HG03135 (cell line): ENCODE data around the gene ZRANB2.

Source experiments
- ATAC-seq: cut with Tn5 transposase; IDR thresholded peaks from one replicate; pipeline ENCODE4 v1.9.1; 2021; ENCODE audit warnings: mild to moderate bottlenecking, moderate library complexity; ENCODE audit not compliant: unreplicated experiment

ZRANB2 gene, protein sequence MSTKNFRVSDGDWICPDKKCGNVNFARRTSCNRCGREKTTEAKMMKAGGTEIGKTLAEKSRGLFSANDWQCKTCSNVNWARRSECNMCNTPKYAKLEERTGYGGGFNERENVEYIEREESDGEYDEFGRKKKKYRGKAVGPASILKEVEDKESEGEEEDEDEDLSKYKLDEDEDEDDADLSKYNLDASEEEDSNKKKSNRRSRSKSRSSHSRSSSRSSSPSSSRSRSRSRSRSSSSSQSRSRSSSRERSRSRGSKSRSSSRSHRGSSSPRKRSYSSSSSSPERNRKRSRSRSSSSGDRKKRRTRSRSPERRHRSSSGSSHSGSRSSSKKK

GRCh38 chr1:71080739-71081696, at the start of gene ZRANB2:
Gene ZRANB2 (minus strand): TSS chr1:71081035. CDS start chr1:71080995, 40 bp downstream.
- ATAC-seq, result peak; percentile 99

DNA sequence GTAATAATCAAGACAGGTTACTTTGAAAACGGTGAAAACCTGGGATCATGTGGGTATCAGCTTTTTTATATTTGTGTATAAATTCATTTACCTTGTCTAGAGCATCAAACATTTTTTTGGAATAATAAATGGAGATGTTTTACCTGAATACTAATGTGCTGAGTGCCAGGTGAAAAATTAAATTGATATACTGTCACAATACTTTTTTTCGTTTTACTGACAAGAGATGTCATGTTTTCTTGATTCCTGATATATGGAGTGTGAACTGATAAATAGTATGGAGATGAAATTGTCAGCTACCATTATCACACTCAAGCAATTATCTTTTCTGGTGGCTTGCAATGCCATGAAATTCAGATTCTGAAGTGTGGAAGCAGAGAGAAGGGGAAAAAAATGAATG, 47.2 kb upstream of the ZRANB2 start:
- ATAC-seq, result no peak

GRCh38 chr1:71118086-71118485, 37.3 kb upstream of the ZRANB2 start:
- no peak for ATAC-seq

DNA sequence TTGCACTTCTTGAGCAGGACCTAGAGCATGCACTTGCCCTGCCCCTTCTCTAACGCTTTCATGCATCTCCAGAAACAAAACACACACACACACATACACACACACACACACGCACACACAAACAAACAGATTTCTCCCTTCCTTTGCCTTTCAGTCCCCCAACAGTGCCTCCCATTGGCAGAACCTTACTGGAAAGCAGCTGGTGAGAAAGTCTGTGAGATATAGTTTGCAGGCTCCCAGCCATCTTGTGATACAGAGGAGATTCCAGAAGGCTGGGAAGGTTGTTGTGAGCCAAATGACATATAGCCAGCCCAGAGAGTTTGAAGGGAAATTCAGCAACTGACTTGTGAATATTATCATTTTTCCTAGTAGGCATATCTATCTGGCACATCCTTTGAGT, 35.9 kb upstream of the ZRANB2 start:
- no peak for ATAC-seq

GRCh38 chr1:71106658-71107322, 26.0 kb upstream of the ZRANB2 start:
- no peak for ATAC-seq

DNA sequence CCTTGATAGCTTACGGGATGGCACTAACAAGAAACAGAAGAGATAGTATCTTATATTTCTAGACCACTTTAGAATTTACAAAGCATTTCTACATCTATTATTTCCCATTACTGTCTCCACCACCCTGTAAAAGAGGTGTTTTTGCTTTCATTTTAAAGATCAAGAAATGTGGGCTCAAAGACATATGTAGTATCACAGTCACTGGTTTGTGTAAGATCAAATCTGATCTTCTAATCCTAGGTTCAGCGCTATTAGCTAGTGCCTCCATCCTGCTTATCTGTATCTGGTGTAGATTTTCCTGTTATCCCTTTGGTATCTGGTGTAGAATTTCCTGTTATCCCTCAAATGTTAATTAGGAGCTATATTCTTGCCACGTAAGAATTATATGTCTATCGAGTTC, 23.6 kb upstream of the ZRANB2 start:
- no peak for ATAC-seq

DNA sequence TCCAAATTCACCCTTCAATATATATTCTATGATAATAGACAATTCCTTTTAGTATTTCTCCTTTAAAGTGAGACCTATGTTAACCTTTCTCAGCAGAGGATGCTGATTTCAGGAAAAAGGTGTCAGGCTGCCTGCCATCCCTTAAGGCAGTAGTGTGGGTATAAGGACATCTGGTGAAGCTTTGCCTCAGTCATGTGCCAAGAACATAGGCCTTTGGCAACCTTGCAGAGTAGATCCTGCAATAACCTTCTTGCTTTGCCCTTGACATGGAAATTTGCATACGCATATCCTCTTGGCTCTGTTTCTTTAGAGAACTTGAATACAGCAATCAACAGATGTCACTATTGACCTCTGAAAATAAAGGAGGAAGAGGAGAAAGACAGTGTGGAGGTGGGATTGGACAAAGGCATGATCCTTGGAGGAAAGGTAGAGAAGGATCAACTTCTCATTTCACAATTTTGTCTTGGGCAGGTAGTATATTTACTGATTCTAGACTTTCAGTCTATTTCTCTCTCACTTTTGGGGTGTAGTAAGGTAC, 21.1 kb upstream of the ZRANB2 start:
- no peak for ATAC-seq

GRCh38 chr1:71097428-71097827, 16.6 kb upstream of the ZRANB2 start:
- ATAC-seq, result no peak

DNA sequence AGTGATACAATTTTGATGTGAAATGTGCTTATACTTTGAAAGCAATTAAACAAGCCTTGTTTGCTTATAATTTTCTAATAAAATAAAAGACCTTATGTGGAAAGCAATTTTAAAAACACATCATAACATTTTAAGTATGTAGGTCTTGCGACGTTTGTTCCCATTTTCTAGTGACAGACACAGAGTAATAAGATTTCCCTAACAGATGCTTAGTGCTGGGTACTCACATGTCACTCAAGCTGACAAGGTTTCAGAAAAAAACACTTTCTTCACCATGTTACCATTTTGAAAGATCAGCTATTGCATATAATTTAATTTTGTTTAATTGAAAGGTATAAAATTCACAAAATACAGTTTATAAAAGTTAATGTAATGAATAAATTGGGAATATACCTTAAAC, 14.1 kb upstream of the ZRANB2 start:
- ATAC-seq, result no peak

- no peak for ATAC-seq
These were observed 13.1 kb upstream of the ZRANB2 start for GRCh38 chr1:71093938-71094337.

DNA sequence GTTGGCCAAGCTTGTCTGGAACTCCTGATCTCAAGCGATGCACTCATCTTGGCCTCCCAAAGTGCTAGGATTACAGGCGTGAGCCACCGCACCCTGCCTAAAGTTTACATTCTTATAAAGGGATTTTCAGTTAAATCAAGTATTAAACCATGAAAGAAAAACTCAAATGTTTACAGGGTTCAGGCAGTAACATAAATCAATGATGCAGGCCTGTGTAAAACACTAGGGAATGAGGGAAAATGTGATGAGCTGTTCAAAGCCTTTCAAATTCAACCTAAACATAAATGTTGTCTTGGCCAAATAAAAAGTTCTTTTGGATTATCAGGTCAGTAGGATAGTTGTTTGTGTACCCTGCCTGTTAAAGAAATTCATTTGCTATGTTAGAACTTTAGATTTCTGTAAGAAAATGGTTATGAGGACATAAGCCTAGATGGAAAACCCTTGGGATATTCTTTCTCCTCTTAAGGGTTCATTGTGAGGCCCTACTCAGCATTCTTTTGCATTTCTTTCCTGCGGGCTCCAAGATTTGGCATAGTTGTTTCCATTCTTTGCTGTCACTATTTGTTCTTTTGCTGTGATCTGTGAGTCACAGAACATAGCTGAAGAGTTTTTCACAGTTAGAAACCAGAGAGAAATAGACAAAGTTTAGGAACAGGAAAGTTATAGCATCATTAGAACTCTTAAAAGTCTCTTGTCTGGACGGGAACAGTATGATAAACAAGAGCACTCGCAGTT, 8.9 kb upstream of the ZRANB2 start:
- no peak for ATAC-seq

GRCh38 chr1:71088645-71089287, 7.9 kb upstream of the ZRANB2 start:
- ATAC-seq, result no peak

DNA sequence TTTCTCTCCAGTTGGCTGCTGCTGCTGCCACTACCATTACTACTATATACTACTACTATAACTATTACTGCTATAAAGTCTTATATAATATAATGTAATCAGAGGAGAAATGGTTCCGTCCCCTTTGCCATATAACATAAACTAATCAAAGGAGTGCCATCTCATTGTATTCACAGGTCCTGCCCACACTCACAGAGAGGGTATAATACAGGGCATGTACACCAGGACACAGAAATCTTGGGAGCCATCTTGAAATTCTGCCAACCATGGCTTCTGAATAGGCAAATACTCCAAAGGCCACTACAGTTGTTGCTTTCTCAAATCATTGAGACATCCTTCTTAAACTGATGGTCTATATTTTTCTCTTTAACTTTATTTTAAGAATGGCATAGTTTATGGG, 6.9 kb upstream of the ZRANB2 start:
- ATAC-seq, result no peak

GRCh38 chr1:71087060-71087459, 6.2 kb upstream of the ZRANB2 start:
- ATAC-seq, result no peak

GRCh38 chr1:71086331-71086730, 5.5 kb upstream of the ZRANB2 start:
- no peak for ATAC-seq

DNA sequence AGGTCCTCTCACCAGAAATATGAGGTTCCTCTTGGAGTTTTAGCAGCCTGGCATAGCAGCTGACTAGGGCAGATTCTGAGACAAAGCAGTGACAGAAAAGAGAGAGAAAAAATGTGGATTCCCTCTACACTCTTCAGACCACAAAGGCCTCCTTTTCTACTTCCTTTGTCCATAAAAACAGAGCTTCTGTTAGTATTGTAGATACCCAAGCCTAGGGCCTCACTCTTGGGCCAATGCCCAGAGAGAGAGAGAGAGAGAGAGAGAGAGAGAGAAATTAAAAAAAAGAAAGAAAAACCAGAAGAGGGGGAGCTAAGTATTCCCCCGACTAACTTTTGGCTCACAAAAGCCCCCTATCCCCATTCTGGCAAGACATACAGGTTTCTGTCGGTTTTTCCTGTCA, 2.4 kb upstream of the ZRANB2 start:
- ATAC-seq, result no peak

DNA sequence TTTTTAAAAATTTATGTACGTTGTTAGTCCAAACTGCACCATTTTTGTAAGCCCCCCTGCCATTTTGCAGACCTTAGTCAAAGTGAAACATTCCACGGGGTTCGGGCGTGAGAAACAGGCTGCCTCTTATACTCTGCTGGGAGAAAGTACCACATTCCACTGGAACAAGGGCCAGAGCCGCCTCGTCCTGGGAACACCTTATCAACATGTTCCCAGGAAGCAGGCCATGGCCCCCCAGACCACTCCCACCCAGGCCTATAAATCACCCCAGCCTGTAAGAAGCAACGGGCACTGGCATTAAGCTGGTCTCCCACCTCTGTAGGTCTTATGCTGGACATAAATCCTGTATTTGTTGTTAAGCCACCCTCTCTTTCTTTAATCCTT, 854 bp upstream of the ZRANB2 start:
- ATAC-seq, result no peak

DNA sequence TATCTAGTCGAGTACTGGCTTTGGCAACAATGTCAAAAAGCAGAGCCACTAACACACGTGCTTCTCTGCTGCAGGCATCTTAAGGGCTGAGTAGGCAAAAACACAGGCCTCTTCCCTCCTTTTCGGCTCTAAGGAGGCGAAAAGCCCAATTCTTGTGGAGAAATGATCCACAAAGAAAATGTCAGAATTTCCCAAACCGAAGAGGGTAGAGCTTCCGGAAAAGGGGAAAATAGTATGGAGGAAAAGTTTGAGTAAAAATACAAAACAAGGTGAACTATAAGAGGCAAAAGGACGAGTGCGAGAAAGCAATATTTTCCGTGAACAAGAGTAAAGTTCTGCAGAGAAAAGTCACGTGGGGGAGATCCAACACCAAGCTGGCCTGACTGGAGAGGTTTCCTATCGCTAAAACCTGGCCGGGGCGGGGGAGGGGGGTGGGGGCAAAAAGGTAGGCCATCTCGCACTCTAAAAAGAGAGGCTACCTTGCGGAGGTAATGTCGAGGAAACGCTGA, 551 bp downstream of the ZRANB2 start:
- ATAC-seq, result no peak

GRCh38 chr1:71074681-71075080, 6.2 kb downstream of the ZRANB2 start:
- no peak for ATAC-seq

DNA sequence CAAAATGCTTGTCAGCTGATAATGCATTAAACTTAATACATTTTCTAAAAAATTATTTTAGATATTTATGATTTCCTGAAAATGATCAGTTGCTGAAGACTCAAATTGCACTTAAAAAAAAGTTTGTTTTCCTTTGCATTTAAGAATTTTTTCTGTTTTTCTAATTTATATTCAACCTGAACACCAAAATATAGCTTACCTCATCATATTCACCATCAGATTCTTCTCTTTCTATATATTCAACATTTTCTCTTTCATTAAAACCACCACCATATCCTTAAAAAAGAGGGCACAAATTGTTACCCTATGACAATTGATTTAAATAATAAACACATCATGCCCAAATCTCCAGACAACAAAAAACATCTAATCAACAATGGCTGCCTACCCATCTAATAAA, 8.6 kb downstream of the ZRANB2 start:
- ATAC-seq, result no peak
